Skeletal muscle satellite cell (primary cell): ENCODE results near the gene GUCY1B1.
"Not testable (repeated sequence)": the region's sequence is repeated elsewhere in the genome, so short reads cannot be mapped to it uniquely, and the experiment has no call there.

Source experiments
- H3K27me3 ChIP-seq: 2 replicates; pipeline ENCODE4 v1.7.0; 2013; ENCODE audit warnings: low read length; ENCODE audit not compliant: control insufficient read depth, insufficient read depth
- H3K36me3 ChIP-seq: 2 replicates; pipeline ENCODE4 v1.7.0; 2013; ENCODE audit warnings: mild to moderate bottlenecking, control low read depth, low read length; ENCODE audit not compliant: insufficient read depth
- H3K4me1 ChIP-seq: 2 replicates; pipeline ENCODE4 v1.7.0; 2013; ENCODE audit warnings: low read length; ENCODE audit not compliant: control insufficient read depth, insufficient read depth
- H3K4me2 ChIP-seq: 2 replicates; pipeline ENCODE4 v1.7.0; 2013; ENCODE audit warnings: mild to moderate bottlenecking, low read length
- H3K4me3 ChIP-seq: 2 replicates; pipeline ENCODE4 v1.7.0; 2013; ENCODE audit warnings: low read length
- H3K9ac ChIP-seq: 2 replicates; pipeline ENCODE4 v1.7.0; 2013; ENCODE audit warnings: mild to moderate bottlenecking, low read depth, low read length, moderate library complexity
- H3K9me3 ChIP-seq: replicated peaks from 2 replicates; pipeline ENCODE4 v1.7.0; 2013; ENCODE audit warnings: mild to moderate bottlenecking, control low read depth, low read length

GUCY1B1 gene

GRCh38 chr4:155781249-155781831 lies 22.5 kb downstream of the GUCY1B1 start:
- no peaks in the 10 kb centered on the region for H3K9me3 ChIP-seq
- no peak overlapping the region for H3K4me3 ChIP-seq
- no peak overlapping the region for H3K9ac ChIP-seq
- H3K4me2 ChIP-seq, result no peak overlapping the region
- H3K27me3 ChIP-seq, result no peaks in the 10 kb centered on the region
- no peaks in the 10 kb centered on the region for H3K4me1 ChIP-seq
- H3K36me3 ChIP-seq, result no peaks in the 10 kb centered on the region

GRCh38 chr4:155784637-155785036 lies 25.8 kb downstream of the GUCY1B1 start:
- Histone ChIP-seq H3K4me2 (no peak overlapping the region), H3K4me1 (no peaks in the 10 kb centered on the region), H3K36me3 (no peaks in the 10 kb centered on the region), H3K9me3 (no peaks in the 10 kb centered on the region), H3K9ac (no peak overlapping the region), H3K27me3 (no peaks in the 10 kb centered on the region), H3K4me3 (no peak overlapping the region)

- no peaks in the 10 kb centered on the region for H3K9me3 ChIP-seq
- H3K27me3 ChIP-seq, result no peaks in the 10 kb centered on the region
- H3K4me3 ChIP-seq, result no peak overlapping the region
Measured at GRCh38 chr4:155785828-155786227, 27.0 kb downstream of the GUCY1B1 start.

GRCh38 chr4:155787113-155787710 lies 28.4 kb downstream of the GUCY1B1 start:
- H3K4me1 ChIP-seq, result no peaks in the 10 kb centered on the region
- H3K4me3 ChIP-seq, result no peak overlapping the region
- H3K36me3 ChIP-seq, result no peaks in the 10 kb centered on the region
- no peak overlapping the region for H3K9ac ChIP-seq
- H3K27me3 ChIP-seq, result no peaks in the 10 kb centered on the region
- H3K9me3 ChIP-seq, result no peaks in the 10 kb centered on the region
- no peak overlapping the region for H3K4me2 ChIP-seq

More at GRCh38 chr4:155785828-155786227, 27.0 kb downstream of the GUCY1B1 start:
- Histone ChIP-seq H3K36me3 (no peaks in the 10 kb centered on the region), H3K4me1 (no peaks in the 10 kb centered on the region), H3K9ac (no peak overlapping the region), H3K4me2 (no peak overlapping the region)

GRCh38 chr4:155789391-155789790 lies 30.6 kb downstream of the GUCY1B1 start:
- no peak overlapping the region for H3K4me3 ChIP-seq
- no peak overlapping the region for H3K9ac ChIP-seq
- H3K27me3 ChIP-seq, result no peaks in the 10 kb centered on the region
- H3K4me2 ChIP-seq, result no peak overlapping the region
- H3K36me3 ChIP-seq, result no peaks in the 10 kb centered on the region
- H3K9me3 ChIP-seq, result no peaks in the 10 kb centered on the region
- H3K4me1 ChIP-seq, result no peaks in the 10 kb centered on the region

- Histone ChIP-seq H3K4me2 (no peak overlapping the region), H3K4me3 (no peak overlapping the region), H3K9ac (no peak overlapping the region), H3K4me1 (no peaks in the 10 kb centered on the region), H3K9me3 (no peaks in the 10 kb centered on the region), H3K36me3 (no peaks in the 10 kb centered on the region), H3K27me3 (no peaks in the 10 kb centered on the region)
Measured at GRCh38 chr4:155789982-155790381, 31.2 kb downstream of the GUCY1B1 start.

- no peaks in the 10 kb centered on the region for H3K4me1 ChIP-seq
- H3K4me3 ChIP-seq, result no peak overlapping the region
- H3K9me3 ChIP-seq, result no peaks in the 10 kb centered on the region
- H3K9ac ChIP-seq, result no peak overlapping the region
- H3K27me3 ChIP-seq, result no peaks in the 10 kb centered on the region
- no peaks in the 10 kb centered on the region for H3K36me3 ChIP-seq
- H3K4me2 ChIP-seq, result no peak overlapping the region
Measured at GRCh38 chr4:155794589-155795236, 35.9 kb downstream of the GUCY1B1 start.

- H3K9me3 ChIP-seq, result no peaks in the 10 kb centered on the region
- no peaks in the 10 kb centered on the region for H3K4me1 ChIP-seq
- H3K36me3 ChIP-seq, result no peaks in the 10 kb centered on the region
- no peaks in the 10 kb centered on the region for H3K27me3 ChIP-seq
- no peak overlapping the region for H3K4me3 ChIP-seq
- no peak overlapping the region for H3K9ac ChIP-seq
- no peak overlapping the region for H3K4me2 ChIP-seq
Measured at GRCh38 chr4:155795991-155796390, 37.2 kb downstream of the GUCY1B1 start.

GRCh38 chr4:155797581-155797980 lies 38.8 kb downstream of the GUCY1B1 start:
- not testable (repeated sequence) for H3K4me1 ChIP-seq, H3K9me3 ChIP-seq, H3K27me3 ChIP-seq, H3K4me3 ChIP-seq, H3K36me3 ChIP-seq, H3K4me2 ChIP-seq, H3K9ac ChIP-seq

- Histone ChIP-seq H3K9me3 (no peaks in the 10 kb centered on the region), H3K4me1 (no peaks in the 10 kb centered on the region), H3K36me3 (no peaks in the 10 kb centered on the region), H3K4me3 (no peak overlapping the region), H3K4me2 (no peak overlapping the region), H3K9ac (no peak overlapping the region), H3K27me3 (no peaks in the 10 kb centered on the region)
Measured at GRCh38 chr4:155799116-155799793, 40.4 kb downstream of the GUCY1B1 start.

GRCh38 chr4:155799794-155800123 lies 40.9 kb downstream of the GUCY1B1 start:
- Histone ChIP-seq H3K36me3 (no peaks in the 10 kb centered on the region), H3K4me2 (no peak overlapping the region)

More at GRCh38 chr4:155799794-155800123, 40.9 kb downstream of the GUCY1B1 start:
- H3K9ac ChIP-seq, result no peak overlapping the region
- H3K4me3 ChIP-seq, result no peak overlapping the region
- H3K9me3 ChIP-seq, result no peaks in the 10 kb centered on the region
- no peaks in the 10 kb centered on the region for H3K27me3 ChIP-seq
- H3K4me1 ChIP-seq, result peaks cover 2% of the 10 kb centered on the region
